GM12891 (cell line): ENCODE measurements around the gene SLC13A3.

Experiments
- PAX5 ChIP-seq: IDR thresholded peaks from 2 replicates; pipeline ENCODE4 v1.6.1; 2011; ENCODE audit warnings: low read length, moderate library complexity, mild to moderate bottlenecking; ENCODE audit not compliant: insufficient read depth, severe bottlenecking
- POLR2A ChIP-seq: IDR thresholded peaks from 2 replicates; pipeline ENCODE4 v1.6.1; 2011; ENCODE audit warnings: low read depth, low read length, control low read depth
- POLR2AphosphoS5 ChIP-seq: IDR thresholded peaks from 2 replicates; pipeline ENCODE4 v1.6.1; 2011; ENCODE audit warnings: low read depth, low read length, control low read depth
- SPI1 ChIP-seq: IDR thresholded peaks from 2 replicates; pipeline ENCODE4 v1.6.1; 2011; ENCODE audit warnings: low read depth, low read length, control low read depth
- TAF1 ChIP-seq: IDR thresholded peaks from 2 replicates; pipeline ENCODE4 v1.6.1; 2011; ENCODE audit warnings: low read depth, low read length, control low read depth

DNA sequence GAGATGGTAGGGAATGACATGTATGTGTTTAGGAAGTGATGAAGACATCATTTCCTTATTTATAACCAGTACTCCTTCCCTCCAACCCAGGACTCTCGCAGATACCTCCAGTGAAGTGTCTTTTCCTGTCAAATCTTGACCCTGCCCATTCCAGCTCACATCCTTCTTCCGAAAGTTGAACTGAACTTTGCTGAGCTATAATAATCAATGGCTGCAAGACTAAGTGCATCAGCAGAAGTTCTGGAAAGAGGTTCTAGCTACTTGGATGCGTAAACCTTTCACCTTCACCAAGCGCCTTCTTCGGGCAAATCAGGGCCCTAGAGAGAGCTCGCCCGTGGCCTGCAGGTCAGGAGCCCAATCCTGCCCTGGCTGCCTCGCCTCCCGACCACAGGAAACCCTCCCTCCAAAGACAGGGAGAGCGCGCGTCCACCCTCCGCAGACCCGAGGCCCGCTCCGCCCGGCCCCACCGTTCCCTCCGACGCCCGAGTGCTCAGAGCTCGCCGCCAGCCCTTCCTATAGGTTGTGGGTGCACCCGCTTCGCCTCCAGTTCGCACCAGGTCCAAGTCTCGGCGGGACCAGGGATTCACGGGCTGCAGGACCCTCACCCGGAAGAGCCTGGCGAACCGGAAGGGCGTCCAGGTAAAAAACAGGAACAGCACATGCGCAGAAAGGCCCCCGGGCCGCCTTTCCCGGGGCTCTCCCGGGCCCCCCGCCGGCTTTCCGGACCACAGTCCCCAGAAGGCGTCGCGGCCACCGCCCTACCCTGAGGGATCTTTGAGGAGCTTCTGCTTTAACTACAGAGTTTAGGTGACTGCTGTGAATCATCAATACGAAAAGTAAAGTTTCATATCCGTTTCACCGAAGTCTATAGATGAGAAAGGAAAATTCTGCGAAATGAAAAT, 138.1 kb downstream of the SLC13A3 start, which contains the start of gene ZNF334:
- TF ChIP-seq POLR2A (no peak), TAF1 (no peak), POLR2AphosphoS5 (no peak), PAX5 (no peak), SPI1 (0 out of 2 replicates have a peak, but pooled peaks have one; percentile 15)
